Measurements from ENCODE around the gene FOXQ1.
A peak's percentile ranks its signal among the peaks of the same experiment; 100 is the strongest.
"Not testable (repeated sequence)": the region's sequence is repeated elsewhere in the genome, so short reads cannot be mapped to it uniquely, and the experiment has no call there.

The FOXQ1 gene

DNA sequence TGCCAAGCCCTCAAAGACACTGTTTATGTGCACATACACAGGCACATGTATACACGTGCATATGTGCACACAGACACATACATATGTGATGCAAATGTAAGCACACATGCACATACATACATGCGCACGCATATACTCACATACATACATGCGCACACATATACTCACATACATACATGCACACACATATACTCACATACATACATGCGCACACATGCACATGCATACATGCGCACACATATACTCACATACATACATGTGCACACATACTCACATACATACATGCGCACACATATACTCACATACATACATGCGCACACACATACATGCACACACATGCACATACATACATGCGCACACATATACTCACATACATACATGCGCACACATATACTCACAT is 20.5 kb upstream of the FOXQ1 start:
- no peak for DNase-seq

DNA sequence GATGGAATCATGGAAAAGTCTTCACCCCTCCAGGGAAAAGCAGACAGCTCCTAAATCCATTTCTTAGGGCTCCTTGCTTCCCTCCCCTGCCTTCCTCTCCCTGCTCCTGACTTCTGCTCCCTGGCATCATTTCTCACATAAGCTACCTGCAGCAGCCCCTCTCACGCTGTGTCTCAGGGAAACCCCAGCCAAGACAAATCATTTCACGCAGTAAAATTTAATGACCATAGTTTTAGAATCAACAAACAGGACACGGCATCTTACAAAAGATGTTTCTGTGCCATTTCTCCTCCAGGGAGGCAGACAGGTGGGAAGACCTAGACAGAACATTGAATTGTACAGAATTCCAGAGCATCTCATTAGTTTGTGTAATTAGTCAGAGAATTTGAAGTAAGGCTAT is 16.5 kb upstream of the FOXQ1 start:
- no peak for DNase-seq

DNA sequence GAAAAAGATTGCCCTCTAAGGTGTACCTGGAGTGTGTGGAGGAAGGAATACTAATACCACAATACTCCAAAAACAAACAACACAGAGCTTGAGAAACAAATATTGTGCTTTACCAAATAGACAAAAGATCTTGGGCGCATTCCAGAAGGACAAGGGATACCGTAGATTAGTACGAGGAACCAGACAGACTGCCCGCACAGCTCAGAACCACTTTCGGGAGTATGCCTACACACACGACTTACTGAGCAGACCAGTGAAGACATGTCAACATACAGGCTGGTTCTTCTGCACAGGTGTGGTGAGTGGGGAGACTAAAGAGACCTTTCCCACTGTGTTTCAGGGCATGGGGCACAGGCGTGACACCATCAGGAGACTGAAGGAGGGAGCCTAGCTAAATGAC is 15.8 kb upstream of the FOXQ1 start:
- no peak for DNase-seq

DNA sequence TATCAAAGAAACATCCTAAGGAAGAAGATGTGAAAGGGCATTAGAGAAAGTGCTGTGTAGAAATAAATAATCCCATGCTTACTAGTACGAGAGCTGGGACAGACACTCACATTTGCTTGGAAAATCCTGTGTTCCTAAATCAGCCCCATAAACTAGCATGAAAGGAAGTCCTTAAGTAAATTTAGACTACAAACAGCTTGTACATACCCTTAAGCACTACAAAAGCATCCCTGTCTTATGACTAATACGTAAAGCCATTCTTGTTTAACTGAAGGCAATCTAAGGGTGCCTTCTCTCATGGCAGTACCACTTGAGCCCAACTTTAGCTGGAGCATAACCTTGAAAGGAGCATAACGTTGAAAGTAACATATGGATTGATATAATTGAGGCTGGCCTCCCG is 15.4 kb upstream of the FOXQ1 start:
- no peak for DNase-seq

DNA sequence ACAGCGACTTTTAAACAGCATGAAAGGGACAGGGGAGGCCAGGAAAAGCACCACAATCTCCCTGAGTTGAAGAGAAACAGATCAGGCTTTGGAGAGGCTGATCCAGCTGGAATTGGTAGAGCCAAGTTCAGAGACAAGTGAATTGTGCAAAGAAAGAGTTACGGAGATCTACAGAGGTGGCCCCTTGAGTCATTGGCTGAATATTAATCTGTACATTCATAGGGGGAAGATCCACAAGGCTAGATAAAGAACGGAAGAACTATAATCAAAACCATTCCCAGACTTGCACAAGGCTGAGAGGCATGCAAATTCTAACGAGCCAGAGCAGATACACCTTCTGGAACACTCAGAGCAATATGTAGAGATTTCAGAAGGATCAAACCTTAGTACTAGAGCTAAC is 14.2 kb upstream of the FOXQ1 start:
- no peak for DNase-seq

DNA sequence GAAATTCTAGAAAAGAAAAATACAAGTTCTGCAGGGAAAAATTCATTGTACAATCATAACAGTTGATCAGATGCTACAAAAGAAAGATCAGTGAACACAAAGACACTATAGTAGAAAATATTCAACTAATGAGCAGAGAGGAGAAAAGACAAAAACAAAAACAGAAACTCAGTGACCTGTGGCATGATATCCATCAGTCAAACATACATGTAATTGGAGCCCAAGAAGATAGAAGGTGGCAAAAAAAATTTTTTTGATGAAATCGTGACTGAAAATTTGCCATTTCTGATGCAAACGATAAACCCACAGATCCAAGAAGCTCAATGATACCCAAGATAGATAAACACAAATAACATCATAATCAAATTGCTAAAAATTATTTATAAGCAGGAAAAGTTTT is 13.1 kb upstream of the FOXQ1 start:
- no peak for DNase-seq

DNA sequence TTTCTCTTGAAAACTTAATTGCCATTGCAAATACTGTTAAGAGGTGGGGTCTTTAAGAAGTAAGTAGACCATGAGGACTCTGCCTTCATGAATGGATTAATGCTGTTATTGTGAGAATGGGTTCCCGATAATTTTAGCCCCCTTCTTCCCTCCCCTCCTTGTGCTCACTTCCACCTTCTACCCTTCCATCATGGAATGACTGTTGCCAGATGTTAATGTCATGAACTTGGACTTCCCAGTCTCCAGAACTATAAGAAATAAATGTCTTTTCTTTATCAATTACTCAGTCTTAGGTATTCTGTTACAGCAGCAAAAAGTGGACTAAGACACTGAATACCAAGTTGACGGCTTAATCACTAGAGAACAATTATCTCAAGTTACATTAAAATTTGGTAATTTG is 5.8 kb upstream of the FOXQ1 start:
- no peak for DNase-seq

DNA sequence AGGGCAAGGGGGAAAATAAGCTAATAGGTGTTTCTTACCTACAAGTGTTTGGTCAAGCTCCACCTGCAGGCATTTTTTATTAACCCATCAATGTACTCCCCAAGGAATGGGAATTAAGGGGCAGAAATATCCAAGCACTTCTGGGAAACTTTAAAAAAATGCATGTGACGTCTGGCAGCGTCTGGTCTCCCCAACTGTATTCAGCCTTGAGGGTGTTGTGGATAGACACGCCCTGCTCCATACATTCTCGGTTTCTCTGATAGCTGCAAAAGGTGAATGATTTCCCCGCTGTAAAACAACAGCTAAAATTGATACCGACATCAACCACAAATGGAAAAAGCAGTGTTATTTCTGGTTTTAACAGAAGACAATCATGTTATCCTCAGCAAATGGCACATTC is 2.5 kb upstream of the FOXQ1 start:
- no peak for DNase-seq

DNA sequence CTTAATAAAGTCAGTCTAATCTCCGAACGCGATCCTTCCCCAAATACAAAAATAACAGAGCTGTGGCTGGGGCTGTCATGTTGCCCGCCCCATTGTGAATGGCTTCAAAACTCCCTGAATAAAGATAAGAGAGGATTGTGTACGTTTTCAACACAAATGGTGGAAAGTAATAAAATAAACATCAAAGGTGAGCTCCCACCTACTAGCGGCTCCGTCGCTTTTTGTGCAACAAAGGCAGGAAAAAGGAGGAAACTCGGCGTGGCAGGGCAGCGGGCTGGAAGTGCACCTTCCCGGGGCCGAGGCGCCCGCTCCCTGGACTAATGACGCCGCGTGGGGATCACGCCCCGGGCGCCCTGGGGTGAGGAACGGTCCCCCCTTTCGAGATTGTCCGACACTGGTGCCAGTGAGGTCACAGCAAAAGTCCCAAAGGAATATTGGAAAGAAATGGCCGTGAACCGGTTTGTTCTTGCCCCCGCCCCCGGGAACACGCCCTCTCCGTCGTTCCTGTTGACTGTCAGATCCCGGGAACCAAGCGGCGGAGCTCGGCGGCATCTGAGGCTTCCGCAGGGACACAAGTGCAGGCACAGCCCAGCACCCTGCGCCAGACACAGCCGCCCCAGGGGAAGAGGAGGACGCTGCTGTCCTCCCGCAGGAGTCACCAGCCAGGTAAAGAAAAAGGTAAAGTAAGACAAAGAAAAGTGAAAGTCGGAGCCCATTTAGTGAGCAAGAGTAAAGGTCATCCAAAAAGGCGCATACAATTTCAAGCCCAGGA is 1.1 kb upstream of the FOXQ1 start:
- no peak for DNase-seq

DNA sequence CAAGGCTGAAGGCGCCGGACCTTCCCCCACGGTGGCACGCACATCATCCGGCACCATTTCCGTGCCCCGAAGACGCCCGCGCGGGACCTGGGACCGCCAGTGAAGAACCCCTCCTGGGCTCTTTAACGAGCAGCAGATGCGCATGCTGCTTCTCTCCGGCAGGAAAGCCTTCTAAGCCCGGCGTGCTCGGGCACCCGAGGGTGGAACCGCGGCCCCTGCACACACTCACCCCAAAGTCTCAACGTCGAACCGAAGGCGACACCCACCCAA is 240 bp downstream of the FOXQ1 start:
- DNase-seq, result no peak

DNA sequence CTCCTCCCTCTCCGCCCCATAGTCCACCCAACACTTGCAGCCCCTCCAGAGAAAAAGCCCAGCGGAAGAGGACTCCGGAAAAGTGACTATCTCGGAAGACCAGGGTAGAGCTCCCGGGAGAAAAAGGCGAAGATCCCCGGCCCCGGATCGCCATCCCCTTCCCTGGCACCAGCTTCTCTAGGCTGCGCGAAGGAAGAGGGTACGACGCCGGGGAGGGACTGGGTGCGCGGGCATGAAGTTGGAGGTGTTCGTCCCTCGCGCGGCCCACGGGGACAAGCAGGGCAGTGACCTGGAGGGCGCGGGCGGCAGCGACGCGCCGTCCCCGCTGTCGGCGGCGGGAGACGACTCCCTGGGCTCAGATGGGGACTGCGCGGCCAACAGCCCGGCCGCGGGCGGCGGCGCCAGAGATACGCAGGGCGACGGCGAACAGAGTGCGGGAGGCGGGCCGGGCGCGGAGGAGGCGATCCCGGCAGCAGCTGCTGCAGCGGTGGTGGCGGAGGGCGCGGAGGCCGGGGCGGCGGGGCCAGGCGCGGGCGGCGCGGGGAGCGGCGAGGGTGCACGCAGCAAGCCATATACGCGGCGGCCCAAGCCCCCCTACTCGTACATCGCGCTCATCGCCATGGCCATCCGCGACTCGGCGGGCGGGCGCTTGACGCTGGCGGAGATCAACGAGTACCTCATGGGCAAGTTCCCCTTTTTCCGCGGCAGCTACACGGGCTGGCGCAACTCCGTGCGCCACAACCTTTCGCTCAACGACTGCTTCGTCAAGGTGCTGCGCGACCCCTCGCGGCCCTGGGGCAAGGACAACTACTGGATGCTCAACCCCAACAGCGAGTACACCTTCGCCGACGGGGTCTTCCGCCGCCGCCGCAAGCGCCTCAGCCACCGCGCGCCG is 822 bp downstream of the FOXQ1 start:
- DNase-seq, result peak; percentile 27

DNA sequence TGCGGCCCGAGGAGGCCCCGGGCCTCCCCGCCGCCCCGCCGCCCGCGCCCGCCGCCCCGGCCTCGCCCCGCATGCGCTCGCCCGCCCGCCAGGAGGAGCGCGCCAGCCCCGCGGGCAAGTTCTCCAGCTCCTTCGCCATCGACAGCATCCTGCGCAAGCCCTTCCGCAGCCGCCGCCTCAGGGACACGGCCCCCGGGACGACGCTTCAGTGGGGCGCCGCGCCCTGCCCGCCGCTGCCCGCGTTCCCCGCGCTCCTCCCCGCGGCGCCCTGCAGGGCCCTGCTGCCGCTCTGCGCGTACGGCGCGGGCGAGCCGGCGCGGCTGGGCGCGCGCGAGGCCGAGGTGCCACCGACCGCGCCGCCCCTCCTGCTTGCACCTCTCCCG is 1.5 kb downstream of the FOXQ1 start:
- DNase-seq, result no peak

DNA sequence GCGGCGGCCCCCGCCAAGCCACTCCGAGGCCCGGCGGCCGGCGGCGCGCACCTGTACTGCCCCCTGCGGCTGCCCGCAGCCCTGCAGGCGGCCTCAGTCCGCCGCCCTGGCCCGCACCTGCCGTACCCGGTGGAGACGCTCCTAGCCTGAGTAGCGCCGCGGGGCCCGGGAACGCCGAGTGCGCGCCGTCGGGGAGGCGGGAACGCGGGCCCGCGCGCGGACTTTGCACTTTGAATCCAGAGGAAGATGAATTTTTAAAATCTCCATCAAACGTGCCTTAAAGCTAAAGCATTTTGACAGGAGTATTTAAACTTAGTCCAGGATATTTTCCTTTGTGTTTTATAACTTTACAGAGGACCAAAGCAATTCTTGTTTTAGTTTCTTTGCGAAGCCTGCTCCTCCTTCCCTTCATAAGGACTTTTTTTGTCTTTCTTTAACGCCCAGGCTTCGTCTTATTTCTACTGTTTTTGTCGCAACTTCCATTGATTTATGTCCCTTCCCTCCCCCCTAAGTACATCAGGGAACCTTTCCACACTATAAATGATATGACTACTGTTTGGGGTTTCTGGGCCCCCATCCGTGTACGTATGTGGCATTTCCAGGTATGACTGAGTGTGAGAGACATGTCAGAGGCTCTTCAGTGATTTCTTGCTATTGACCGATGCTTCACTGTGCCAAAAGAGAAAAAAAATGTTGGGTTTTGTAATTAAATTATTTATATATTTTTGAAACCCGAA is 2.0 kb downstream of the FOXQ1 start:
- DNase-seq, result peak; percentile 16

DNA sequence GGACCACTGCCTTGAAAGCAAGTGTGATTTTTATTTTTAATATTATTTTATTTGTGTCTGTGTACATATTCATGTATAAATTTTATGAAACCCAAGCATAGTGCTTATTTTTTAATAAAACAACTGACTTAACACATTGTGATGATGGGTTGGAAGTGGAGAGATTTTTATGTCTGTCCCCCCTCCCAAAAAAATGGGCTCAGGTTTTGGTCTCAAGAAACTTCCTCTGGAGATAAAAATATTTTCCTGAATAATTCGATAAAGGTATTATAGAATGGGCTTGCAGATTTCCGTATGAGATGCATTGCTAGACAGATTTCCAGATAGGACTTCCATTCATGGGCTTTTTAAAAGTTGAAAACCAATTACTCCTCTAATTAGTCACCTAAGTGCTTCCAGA is 2.7 kb downstream of the FOXQ1 start:
- no peak for DNase-seq

DNA sequence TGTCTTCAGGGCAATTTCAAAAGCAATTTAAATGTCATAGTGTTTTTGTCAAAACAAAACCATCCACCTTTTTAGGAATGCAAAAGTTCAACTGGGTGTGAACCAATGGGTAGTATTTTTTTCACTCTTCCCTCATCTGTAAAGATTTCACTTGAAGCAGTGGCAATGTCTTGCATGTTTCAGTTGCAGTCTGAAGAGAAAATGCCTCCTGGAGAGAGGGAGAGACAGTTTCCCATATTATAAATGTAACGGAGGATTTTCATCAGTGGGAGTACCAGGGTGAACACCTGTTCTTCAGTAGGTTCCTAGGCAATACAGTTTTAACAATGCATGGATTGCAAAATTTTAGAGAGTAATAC is 3.3 kb downstream of the FOXQ1 start:
- no peak for DNase-seq

DNA sequence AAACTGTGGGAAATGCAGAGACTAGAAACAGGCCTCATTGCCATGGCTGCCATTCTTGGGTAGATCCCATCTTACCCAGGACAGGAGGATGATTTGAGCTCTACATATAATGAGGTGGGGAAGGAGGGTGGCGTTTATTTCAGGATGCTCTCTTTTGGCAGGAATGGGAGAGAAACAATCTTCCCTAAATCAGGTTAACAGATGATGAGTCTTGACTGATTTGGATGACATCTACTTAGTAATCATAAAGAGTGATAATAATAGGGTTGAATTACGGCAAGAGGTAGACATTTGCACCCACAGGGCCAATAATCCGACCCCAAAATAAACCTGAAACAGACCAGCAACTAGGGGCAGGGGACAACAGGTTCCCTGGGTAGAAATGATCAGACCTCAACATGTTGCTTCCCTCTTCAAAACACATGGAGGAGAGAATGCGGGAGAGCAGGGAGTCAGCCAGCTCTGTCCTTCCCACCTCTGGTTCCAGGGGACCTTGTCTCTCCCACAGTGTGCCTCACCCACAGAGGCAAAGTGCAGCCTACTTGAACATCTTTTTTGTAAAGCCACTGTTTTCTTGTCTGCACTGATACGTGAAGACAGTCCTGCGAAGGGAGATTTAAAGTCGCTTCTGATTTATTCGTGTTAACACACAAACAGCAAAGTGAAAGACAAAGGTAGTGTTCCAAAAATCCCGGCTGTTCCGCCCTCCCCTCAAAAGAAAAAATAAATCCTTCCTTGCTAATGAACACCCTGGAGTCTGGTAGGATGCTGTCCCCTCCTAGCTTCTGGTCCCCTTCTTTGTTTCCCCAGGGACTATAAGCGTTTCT is 3.9 kb downstream of the FOXQ1 start:
- no peak for DNase-seq

DNA sequence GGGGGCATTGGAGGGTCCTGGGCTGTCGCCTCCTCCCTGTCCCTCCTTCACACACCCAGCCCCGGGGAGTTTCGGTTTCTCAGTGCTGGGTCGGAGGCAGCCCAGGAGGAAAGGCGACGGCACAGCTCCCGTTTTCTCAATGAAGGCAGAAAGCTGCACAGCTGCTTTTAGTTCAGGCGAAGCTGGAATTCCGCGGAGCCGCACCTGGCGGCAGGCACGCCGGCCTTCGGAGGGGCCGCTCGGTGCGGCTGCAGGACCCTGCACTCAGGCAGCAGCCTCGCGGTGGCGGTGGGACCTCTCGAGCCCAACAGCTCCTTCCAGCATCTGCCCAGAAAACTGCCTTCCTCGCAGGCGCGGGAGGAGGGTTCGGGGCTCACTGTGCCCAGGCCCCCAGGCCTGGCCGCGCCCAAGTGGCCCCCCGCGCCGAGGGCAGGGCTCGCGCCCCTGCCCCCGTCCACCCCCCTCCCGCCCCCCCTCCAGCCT is 4.6 kb downstream of the FOXQ1 start:
- no peak for DNase-seq

DNA sequence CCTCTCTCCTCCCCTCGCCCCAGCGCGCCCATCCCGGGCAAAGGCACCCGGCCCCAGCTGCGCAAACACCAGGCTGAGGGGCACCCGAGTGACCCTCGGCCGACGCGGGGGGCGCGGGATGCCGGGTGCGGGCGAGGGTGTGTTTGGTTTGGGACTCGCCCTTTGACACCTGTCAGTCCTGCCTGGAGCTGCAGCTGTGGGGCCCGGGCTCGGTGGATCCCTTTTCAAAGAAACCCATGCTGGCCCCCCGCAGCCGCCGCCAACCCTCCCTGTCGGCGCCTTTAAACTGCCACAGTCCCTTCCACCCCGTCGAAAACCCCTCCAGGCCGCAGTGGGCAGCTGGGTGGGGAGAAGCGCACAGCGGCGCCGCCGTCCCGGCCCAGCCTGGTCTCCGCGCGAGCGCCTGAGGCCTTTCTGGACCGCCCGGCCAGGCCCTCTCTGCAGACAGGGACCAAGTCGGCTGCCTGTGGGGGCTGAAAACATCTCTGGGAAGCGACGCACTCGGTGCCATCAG is 5.5 kb downstream of the FOXQ1 start:
- DNase-seq, result no peak

DNA sequence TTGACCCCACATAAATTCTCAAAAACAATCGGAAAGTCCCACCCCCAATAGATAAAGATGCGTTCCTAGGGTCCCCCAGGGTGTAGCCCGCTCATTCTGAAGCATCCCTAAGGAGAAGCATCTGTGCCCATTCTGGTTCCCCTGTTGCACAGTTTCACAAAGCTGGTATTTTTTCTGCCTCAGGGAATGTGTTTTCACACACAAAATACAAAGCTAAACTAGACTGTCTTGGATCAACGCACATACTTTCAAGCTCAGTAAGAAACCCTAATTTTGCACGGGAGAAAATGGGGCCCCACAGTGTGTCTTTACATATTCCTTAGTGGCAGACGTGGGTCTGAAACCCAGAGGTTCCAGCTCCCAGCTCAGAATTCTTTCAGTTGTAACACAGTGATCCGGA is 6.1 kb downstream of the FOXQ1 start:
- DNase-seq, result no peak

DNA sequence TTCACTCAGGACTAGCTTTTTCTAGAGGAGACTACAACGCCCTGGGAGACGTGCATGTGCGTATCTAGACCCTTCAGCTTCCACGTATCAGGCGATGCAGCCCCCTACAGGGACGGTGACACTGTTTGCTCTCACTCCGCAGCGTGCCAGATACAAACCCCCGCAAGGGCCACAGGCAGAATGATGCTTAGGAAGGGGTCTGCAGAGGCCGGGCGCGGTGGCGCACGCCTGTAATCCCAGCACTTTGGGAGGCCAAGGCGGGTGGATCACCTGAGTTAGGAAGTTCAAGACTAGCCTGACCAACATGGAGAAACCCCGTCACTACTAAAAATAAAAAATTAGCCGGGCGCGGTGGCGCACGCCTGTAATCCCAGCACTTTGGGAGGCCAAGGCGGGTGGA is 6.7 kb downstream of the FOXQ1 start:
- not testable (repeated sequence) for DNase-seq

DNA sequence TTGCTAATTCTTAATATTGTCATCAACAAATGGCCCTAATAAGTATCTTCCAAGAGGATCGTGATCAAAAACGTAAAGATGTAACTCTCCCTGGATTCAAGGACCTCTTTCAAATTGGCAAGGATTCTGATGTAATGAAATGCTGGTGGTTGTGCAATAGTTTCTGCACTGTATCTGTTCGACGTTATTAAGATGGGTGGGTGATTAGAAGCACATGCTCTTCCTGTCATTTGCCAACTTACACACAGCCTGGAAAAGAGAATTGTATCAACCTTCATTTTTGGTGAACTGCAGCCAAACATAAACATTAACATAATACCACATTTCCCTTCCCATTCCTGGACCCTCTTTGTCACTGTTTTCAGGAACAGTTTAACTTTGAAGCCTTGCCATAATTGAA is 9.8 kb downstream of the FOXQ1 start:
- no peak for DNase-seq

DNA sequence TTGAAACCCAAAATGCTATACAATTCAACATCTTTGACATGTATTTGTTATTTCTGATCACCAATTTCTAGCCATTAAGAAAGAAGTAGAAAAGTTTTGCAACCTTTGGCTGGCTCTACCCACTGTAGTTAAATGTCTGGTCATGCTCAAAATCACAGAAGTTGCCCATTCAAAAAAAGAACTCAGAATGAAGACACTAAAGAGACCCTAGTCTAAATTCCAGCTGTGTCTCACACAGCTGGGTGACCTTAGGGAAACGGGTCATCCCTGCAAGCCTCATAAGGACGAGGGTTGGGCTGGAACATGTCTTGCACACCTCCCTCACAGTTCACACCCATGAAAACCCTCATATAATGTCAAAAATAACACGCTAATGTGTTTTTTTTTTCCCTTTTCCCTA is 10.3 kb downstream of the FOXQ1 start:
- DNase-seq, result no peak

DNA sequence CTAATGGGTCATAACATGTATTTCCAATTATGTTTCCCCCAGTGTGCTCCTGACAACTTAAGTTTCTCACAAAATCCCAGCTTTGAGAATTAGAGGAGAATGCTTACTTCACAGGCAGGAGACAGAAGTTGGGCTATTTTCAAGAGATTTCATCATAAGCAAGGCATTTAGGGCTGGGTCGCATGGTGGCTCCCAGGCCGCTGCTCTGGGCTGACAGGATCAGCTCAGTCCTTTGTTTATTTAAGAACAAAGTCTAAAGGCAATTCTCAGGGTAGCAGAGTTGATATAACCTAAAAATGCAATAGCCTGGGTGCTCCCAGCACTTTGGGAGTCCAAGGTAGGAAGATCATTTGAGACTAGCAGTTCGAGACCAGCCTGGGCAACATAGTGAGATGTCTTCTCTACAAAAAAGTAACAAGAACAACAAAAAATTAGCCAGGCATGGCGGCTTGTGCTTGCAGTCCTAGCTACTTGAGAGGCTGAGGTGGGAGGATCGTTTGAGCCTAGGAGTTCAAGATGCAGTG is 10.9 kb downstream of the FOXQ1 start:
- DNase-seq, result no peak
